IPS-11a (cell line): ENCODE results near the gene NFATC2.

Source experiments
- H3K4me3 ChIP-seq: one replicate; pipeline ENCODE4 v1.5.1; 2013; ENCODE audit warnings: low read depth, low read length, control low read depth

NFATC2 gene

DNA sequence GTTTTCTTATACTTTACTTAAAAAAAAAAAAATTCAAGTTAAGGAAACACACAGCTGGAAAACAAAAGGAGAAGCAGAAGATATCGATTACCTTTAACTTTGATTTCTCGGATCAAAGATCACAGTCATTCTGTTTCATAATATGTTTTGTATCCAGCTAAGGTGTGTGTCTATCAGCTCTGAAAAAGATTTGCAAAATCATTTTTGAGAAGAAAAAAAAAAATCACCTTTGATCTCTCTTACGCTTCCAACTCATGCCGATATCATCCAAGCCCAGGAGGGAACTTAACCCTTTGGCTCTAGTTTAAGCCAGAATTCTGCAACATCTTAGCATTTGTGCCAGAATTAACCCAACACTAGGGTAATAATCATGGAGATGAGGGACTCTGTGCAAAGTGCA is 144.0 kb downstream of the NFATC2 start:
- no peak overlapping the region for H3K4me3 ChIP-seq

DNA sequence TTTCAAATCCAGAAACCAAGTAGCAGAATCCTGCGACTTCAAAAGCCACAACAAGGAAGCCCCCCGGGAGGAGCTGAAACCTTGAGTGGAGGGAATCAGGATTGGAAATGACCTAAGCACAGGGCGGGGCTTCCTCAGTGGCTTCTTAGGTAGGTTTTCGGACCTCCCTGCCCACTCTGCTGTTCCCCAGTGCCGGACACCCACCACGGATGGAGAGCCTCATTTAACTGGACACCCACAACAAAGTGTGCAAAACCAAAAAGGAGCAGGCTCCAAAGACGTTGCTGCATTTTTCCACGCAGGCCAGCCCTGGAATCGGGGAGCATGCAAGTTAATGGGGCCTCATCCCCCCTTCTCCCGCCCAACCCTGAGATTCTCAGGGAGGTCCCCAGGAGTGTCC is 144.4 kb downstream of the NFATC2 start:
- no peak overlapping the region for H3K4me3 ChIP-seq

DNA sequence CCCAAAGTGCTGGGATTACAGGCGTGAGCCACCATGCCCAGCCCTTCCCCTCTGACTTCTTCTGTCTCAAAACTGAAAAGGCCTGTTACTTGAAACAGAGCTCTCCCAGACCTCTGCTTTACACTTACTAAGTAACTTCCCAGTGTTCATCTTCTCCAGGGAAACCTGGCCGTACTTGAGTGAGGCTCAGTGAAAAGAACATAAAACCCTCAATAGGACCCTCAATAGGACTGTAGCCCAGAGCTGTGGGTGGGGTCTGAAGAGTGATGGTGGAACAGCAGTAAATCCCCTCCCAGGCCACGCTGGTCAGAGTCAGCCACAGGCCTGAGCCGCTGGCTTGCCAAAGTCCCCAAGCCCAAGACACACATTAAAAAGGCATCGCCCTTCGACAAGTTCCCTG is 145.4 kb downstream of the NFATC2 start:
- H3K4me3 ChIP-seq = no peak overlapping the region

DNA sequence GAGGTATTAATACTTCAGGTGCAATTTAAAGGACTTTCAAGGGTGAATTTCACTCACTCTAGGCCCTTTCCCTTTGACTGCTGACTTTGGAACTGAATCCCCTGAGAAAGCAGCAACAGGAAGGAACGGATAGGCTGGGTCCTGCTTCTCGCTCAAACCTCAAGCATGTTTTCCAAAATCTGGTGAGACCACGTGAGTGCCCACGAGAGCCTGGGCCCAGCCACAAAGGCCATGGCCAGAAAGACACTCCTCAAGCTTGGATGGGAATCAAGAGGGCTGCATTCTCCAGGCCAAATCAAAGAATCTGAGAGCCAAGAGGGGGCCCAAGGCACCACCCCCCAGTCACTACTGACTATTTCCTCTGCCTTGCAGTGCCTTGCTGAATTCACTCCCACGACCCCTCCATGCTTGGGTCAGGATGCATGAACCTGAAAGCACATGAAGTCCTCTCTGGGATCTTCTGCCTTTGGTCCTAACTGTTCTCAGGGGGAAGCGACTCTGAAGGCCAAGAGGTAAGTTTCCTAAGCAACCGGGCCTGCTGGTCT is 146.1 kb downstream of the NFATC2 start:
- no peak overlapping the region for H3K4me3 ChIP-seq

DNA sequence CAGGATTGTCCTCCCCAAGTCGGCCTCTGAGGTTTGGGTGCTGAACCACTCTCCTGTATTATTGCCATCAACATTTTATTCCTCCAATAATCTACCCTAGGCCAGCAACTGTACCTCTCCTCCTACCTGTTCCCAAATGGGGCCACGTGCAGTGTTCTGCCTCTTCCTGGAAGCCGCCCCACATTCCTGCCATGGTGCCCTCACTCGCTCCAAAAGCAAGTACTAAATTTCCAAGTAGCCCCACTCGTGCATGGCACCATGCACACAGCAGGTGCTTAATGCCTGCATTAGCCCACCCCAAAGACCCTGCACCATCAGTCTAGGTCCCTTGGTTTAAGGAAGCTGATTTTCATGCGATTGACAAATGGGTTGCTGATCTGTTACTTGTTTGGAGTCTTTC is 147.8 kb downstream of the NFATC2 start:
- no peak overlapping the region for H3K4me3 ChIP-seq

DNA sequence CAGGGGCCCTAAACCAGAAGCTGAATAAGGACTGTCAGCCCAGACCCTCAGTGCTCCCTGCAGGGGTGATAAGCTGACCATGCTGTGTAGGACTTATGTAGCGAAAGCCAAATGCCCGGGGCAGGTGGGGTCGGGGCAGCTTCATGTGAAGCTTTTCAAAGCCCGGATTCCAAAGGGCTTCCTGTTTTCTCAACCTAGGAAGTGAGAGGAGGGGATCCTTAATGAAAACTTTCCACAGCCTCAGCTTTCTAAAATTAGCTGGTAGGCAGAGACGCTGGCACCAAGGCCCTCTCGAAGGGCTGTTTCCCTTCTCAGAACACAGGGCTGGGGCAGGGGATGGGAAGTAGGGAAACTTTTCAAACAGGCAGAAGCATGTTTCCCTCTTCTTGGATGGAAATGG is 148.9 kb downstream of the NFATC2 start:
- no peak overlapping the region for H3K4me3 ChIP-seq

DNA sequence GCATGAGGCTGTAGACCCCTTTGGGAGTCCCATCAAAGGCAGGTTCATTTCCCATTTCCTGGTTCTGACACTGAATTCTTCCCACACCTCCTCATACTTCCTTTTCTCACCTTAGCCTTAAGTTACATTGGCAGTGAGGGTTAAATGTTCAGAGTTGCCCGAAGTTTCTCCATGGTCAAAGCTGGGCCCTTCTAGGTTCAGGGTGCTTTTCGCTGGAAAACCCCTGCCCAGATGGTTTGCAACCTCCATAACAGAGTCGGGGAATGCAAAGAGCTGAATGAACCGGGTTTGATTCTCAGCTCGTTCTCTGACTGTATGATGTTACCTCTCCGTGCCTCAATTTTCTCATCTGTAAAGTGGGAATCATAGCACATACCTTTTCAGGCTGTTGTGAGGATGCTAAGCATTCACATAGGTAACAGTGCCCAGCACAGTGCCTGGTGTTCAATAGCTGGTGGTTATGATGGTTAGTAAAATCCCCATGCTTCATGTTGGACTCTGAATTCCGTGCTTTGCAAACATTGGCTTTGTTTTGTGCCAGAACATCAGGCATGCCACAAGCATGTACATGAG is 149.8 kb downstream of the NFATC2 start:
- no peak overlapping the region for H3K4me3 ChIP-seq

DNA sequence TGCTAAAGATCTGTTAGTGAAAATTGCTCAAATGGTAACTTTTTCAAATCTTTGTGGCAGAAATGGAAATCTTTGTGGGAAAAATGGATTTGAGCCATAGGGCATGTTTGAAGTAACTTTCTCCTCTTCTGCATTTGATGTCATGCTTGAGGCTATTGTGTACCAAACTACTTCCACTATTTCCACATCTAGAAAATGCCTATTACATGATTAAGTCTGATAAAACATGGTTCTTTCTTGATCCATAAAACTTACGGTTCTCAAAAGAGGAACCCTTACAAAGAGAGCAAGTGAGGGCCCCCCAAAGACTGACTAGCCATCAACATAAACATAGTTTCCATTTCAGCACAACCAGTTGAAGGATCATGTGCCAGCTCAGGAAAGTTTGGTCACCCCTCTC is 150.6 kb downstream of the NFATC2 start:
- H3K4me3 ChIP-seq = no peak overlapping the region

DNA sequence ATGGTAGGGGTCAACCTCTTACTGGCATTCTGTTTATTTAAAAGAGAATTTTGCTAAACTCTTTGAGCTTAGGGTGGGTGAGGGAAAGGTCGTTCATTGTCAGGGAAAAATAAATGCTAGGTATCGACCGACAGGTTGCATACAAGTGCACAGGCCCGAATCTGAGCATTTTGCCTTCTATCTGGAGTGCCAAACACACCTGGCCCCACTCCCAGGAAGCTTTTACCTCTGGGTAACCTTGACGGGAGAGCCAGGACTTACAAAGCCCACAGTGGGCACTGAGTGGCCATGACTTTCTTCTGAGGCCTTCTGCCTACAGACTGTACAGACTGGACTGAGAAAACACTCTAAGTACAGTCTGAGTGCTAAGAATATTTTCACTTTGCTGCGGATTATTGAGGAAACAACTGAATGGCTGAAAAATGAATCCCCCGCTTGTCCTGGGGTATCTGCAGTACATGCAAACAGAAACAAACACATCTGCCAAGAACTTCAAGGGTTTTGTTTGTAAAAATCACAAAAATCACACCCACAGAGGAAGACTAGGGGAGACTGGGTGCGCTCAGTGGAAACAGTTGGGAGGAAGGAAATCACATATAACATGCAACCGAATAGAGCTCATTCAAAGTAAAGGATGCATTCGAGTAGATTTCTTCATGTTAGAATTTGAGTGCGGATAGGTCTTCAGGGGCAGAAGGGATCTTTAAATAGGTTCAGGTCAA is 152.8 kb downstream of the NFATC2 start:
- no peak overlapping the region for H3K4me3 ChIP-seq

DNA sequence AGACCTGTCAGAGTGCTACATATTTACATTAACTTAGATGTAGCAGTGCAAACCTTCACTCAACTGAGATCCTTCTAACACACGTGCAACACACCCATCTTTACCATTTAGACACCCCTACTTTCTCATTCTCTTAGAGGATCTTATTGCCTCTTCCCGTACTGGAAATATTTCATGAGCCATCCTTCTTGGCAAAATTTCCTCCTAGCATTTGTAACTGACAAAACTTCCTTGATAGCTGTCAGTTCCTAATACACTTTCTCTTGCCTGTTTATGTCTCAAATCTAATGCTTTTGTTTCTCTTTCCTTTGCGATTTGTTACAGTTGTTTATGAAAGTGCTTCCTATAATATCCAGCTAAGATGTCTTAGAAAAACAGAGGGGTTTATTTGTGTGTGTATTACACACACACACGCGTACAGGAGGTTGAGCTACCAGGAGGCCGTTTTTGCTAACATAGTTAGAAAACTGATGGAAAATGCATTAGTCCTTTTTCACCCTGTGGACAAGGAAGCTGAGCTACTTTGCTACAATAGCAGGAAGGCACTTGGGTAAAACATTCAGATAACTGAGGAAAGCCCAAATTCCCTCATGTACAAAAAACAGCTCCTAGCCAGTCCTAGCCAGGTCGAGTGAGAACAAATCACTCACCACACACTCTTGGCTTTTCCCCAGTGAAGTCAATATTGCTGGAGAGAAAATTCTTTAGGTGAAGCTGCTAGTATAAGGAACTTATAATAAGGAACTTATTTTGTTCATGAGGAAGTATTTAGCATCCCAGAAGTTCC is 153.6 kb downstream of the NFATC2 start:
- H3K4me3 ChIP-seq = no peak overlapping the region

DNA sequence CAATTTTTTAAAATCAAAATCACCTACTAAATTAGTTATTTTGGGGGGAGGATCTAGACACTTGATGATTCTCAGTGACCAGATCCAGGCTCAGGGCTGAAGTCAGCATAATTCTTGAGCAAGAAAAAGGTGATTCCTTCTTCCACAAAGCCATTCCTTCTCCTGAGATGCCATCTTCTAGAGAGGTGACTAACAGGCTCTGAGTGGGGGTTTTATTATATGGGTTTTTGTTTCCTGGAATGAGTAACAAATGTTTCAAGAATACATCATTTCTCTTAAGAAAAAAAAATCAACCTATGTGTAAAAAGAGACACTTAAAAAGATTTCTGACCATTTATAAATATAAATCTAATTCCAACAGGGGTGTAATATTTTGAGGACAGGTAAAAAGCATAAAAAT is 154.3 kb downstream of the NFATC2 start:
- no peak overlapping the region for H3K4me3 ChIP-seq

DNA sequence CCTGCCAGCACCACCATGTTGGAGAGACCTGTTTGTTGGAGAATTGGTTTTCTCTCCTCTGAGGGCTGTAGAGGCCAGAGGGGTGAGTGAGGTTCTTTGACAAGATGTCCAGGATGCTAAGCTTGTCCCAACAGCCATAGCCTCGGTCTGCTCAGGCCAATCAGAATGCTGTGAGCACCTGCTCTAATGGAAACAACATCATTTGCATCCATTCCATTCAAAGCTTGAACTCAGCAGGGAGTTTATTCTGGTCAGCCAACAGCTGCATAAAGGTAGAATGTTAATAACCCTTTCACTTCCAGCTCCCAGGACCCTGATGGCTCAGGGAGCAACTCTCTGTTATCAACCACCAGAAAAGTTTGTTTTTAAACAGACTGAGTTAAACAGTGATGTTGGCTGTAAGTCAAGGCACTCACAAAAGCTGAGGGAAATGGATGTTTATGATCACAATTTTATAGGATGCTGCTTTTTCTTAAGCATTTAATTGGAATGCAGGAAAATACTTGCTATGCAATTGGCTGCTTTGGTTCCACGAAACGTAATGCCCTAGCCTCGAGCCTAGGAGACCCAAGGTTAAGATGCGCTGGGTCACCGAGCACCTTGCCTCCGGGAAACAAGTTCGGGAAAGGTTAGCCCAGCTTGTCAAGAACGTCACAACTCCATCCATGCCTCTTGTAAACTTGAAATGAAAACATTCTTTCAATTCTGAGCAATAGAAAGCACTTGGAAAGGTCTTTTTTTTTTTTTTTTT is 155.2 kb downstream of the NFATC2 start:
- H3K4me3 ChIP-seq = no peak overlapping the region

DNA sequence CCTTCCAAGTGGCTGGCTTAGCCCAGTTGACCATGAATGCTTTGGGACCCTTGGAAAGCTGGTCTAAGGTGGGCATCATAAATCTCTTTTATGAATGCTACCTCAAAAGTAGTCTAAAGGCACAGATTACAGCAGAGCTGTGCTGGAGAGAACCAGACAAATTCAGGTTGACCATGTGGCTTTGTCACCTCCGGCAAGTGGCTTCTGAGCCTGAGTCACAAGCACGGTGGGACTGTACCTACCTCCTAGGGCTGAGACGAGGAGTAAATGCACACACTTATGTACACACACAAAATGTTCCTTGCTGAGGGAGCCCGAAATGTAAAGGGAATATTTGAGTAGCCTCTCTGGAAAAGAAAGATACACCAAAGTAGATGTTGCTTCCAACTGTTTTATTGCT is 155.9 kb downstream of the NFATC2 start:
- H3K4me3 ChIP-seq = no peak overlapping the region

DNA sequence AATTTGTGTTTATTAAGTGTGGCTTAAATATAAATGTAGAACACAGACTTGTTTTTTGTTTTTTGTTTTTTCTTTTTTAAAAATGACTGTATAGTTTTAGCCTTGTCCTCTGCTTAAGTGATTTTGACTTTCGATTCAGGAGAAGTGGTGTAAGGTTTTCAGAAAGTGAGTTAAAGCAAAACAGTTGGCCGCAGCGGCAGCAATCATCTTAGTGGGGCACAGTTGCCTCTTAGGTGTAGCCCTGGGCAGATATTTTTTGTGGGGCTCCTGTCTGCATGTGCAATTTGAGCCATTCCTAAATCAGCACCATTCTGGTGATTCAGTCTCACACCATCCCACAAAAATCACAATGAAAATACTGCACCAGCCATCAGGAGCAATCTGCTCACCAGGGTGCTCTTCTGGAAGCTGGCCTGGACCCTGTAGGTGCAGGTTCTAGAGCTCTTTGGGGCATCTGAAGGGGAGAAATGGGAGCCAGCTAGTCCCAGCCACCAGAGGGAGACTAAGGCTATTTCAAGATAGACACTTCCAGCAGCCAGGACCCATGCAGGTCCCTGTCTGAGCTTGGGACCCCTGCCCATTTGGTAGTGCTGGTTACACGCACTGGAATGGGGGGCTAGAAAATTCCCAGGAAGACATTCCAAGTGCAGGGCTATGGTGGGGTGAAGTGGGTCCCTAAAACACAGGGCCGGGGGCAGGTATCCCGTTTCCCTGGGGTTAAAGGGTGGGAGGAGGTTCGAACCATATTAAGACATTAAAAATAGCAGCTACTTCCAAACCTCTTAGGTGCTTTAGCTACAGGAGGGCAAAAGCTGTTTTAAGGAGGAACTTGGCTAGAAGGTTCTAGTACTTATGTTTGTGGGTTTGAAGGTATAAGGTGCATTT is 156.6 kb downstream of the NFATC2 start:
- H3K4me3 ChIP-seq = no peak overlapping the region

DNA sequence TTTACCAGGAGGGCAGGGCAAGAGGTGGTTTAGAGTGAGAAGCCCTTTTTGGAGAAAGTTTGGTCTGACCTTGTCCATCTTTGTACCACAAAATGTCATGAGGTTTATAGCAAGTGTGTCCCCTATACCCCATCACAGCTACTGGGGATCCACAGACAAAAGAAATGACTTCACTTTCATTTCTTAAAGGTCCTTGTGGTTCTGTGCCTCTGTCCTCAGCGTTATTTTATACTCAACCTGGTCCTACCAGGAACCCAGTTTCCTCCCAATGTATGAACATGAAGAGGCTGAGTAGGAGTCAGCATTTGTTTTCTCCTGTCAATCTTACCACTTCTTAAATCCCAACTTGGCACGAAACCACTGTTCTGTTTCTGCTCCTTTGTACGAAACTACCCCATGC is 157.6 kb downstream of the NFATC2 start:
- H3K4me3 ChIP-seq = no peak overlapping the region

DNA sequence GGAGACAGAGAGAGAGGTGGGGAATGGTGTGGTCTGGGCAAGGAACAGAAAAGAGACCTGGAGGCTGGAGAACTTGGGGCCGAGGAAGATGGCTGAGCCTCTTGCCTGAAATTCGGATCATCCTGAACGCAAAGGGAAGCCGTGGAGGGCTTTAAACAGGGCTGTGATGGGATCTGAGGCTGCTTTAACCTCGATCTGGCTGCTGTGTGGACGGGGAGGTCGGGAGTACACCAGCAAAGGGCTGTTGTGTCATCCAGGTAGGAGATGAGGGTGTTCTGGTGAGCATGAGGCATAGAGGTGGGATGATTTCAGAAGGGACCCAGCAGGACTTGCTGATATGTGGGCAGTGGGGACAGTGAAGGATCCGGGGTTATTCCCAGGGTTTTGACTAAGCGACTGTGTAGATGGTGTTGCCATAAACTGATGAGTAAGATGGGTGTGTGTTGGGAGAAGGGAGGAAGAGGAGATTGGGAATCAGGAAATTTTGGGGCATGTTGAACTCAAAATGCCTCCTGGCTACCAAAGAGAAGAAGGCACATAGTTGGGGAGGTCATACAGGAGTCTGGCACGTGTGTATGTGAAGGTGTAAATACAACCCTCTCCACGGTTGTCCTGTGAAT is 158.5 kb downstream of the NFATC2 start:
- H3K4me3 ChIP-seq = no peak overlapping the region

DNA sequence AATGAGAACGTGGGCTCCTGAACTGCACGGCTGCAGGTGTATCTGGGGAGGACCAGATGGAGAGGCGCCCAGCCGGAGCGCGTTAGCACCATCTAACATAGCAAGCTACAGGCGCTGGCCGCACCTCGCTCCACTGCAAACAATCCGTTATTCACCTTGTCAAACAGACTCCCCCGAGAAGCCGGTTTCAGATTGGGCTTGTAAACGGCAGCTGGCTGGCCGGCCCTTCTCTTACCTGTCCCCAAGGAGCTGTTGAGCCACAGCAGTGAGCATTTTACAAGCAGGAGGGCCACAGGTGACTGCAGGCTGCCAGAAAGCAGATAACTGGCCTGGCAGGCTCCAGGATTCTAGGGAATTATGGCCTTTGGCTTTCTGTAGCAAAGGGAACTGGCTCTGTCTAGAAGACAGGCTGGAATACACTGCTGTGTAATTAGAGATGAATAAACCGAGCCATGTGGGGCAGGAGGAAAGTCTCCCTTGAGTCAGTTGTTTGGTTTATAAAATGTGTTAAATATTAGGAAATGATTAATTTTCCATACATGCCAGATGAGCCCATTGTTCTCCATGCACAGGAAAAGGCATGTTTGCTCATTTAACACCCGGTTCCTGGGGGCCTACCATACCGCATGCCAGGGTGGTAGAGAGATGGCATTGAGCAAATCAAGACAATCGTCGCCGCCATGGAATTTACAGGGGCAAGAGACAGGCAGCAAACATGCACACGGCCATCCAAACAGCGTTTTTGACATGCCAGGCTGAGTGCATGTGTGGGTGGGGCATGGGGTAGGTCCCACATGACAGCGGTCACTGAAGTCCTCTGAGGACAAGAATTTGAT is 159.3 kb downstream of the NFATC2 start:
- H3K4me3 ChIP-seq = no peak overlapping the region

DNA sequence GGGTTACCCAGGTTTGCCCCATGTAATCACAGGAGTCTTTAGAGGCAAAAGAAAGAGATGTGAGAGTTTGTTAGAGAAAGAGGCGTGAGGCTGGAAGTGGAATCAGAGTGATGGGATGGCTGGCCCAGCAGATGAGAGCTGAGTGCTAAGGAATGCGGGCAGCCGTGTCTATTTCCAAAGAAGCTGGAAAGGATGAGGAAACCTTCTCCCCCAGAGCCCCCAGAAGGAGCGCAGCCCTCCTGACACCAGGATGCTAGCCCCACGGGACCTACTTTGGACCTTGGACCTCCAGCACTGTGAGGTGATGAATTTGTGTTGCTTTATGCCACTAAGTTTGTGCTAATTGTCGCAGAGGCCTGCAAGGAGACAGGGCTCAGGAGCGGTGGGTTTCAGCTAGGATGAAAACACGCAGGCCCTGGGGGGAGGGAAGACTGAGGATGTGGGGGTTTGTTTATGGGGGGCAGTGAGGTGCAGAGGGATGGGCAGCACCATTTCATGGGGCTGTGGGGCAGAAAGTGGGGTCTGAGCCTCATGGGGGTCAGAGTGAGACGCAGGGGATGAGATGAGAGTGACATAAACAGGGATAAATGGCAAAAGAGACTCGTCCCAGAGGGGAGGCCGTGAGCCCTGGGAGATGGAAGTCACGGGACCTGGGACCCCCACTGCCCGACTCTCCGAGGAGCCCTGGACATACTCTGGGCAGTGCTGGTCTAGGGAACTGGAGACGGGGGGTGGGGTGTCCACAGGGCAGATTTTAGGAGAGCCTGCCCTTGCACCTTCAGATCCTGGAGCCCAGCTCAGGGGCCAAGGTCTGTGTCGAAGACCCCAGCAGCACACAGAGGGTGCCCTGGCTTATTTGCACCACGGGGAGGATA is 160.2 kb downstream of the NFATC2 start:
- no peak overlapping the region for H3K4me3 ChIP-seq
